Measurements from ENCODE around the gene MTIF2.

GRCh38 chr2:55296393-55296792, 27.4 kb upstream of the MTIF2 start:
- TF ChIP-seq CTCF (IDR thresholded peaks at IDR 0.05; ENCODE audit: low read length) (no peak), EZH2 (optimal IDR thresholded peaks at IDR 0.05; ENCODE audit: low read depth, low read length) (no peak)
